GM06990 (cell line): ENCODE data around the gene NUDT5.

Experiments used
- DNase-seq: peaks from one replicate; pipeline ENCODE4 v3.0.0-alpha.2; 2011; ENCODE audit not compliant: insufficient read length; ENCODE audit errors: extremely low read depth
- H3K27me3 ChIP-seq: replicated peaks from 2 replicates; pipeline ENCODE4 v1.6.0; 2011; ENCODE audit warnings: low read length; ENCODE audit not compliant: control insufficient read depth, insufficient read depth
- H3K36me3 ChIP-seq: 2 replicates; pipeline ENCODE4 v1.5.1; 2011; ENCODE audit warnings: low read length; ENCODE audit not compliant: control insufficient read depth, insufficient read depth
- H3K4me3 ChIP-seq: replicated peaks from 2 replicates; pipeline ENCODE4 v1.5.1; 2011; ENCODE audit warnings: low read depth, mild to moderate bottlenecking, control low read depth, low read length
- CTCF ChIP-seq: IDR thresholded peaks from 2 replicates; pipeline ENCODE4 v1.5.1; 2011; ENCODE audit warnings: low read length, control low read depth, mild to moderate bottlenecking, inconsistent platforms; ENCODE audit not compliant: insufficient read depth, poor library complexity, severe bottlenecking

Gene NUDT5

GRCh38 chr10:12156367-12157123 lies 39.1 kb downstream of the NUDT5 start:
- TF ChIP-seq CTCF, result no peak
- H3K4me3 ChIP-seq, result no peak overlapping the region
- no peaks in the 10 kb centered on the region for H3K27me3 ChIP-seq
- peaks cover 4% of the 10 kb centered on the region for H3K36me3 ChIP-seq
- DNase-seq, result no peak

- DNase-seq, result no peak
- TF ChIP-seq CTCF, result no peak
- Histone ChIP-seq H3K27me3 (no peaks in the 10 kb centered on the region), H3K36me3 (peaks cover 4% of the 10 kb centered on the region), H3K4me3 (no peak overlapping the region)
These were observed 41.2 kb downstream of the NUDT5 start for GRCh38 chr10:12154516-12154915.

GRCh38 chr10:12150163-12150562 lies 45.5 kb downstream of the NUDT5 start:
- Histone ChIP-seq H3K36me3 (no peaks in the 10 kb centered on the region; the same call in 1 of the 2 replicates), H3K4me3 (no peak overlapping the region), H3K27me3 (no peaks in the 10 kb centered on the region)
- no peak for DNase-seq
- TF ChIP-seq CTCF, result no peak

- no peak for TF ChIP-seq CTCF
- DNase-seq, result no peak
- Histone ChIP-seq H3K4me3 (no peak overlapping the region), H3K36me3 (peaks cover 3% of the 10 kb centered on the region), H3K27me3 (no peaks in the 10 kb centered on the region)
These were observed 51.2 kb downstream of the NUDT5 start for GRCh38 chr10:12144538-12144937.

- TF ChIP-seq CTCF, result no peak
- no peak for DNase-seq
These were observed 55.7 kb downstream of the NUDT5 start for GRCh38 chr10:12140038-12140437.

More at GRCh38 chr10:12140038-12140437, 55.7 kb downstream of the NUDT5 start:
- Histone ChIP-seq H3K27me3 (no peaks in the 10 kb centered on the region), H3K36me3 (peaks cover 4% of the 10 kb centered on the region), H3K4me3 (no peak overlapping the region)
